Measurements from ENCODE around the gene B4GALT1. TPM values are rescaled to one million over a fixed set of nuclear protein-coding genes. Genes with fewer than 3 reads are reported as not detected.

The B4GALT1 gene
- total RNA-seq, 1 experiment from 2014 or later: 19.1 TPM

DNA sequence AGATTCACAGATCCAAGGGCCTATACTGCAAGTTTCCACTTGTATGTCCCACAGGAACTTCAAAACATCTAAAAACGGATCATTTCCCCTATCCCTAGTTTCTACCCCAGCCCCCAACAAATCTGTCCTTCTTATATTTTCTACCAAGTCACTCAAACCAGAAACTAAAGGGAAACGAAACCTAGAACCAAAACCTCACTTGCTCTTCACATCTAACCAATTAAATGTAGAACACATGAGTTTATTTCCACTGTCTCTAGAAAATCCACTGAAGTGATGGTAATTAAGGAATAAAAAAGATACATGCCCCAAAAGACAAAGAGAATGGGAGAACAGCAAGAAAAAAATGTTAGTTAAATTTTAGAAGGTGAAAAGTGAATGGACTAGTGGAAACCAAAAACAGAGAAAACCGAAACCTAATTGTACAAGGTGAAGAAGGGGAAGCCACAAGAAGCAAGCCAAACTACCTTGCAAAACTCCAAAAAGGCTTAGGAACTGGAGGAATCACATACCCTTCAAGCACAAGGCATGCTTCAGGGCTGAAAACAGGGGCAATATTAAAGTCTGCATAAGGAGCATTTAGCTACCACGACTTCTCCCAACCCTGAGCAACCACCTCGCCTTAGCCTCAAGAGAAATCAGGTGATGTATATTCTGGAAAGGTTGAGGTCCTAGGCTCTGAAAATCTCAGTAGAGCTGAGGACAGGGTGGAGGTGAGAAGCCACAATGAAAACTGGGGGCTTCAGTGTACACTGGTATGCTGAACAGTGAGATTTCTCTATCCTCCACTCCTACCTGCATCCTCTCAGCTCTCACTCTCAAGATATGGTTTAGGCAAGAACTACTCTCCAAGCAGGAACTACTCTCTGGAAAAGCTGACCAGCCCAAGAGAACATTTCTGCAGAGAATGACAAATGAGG, 101.7 kb downstream of the B4GALT1 start:
- ChIA-PET CTCF (interaction anchor here (0.9 kb wide), 1 partner anchor 161 kb away, joined by 3 read pairs; no protein-coding TSS in a partner anchor), POLR2A (no interaction called here)
- Mint-ChIP-seq H3K27me3 (ENCODE audit: low read depth) (no peaks in the 10 kb centered on the region), H3K9me3 (no peaks in the 10 kb centered on the region), H3K4me1 (no peaks in the 10 kb centered on the region), H3K36me3 (peaks cover 64% of the 10 kb centered on the region), H3K4me3 (no peak overlapping the region), H3K27ac (no peak overlapping the region)
- no peak for DNase-seq (ENCODE audit: low spot score)
- TF ChIP-seq, protein P1, sequence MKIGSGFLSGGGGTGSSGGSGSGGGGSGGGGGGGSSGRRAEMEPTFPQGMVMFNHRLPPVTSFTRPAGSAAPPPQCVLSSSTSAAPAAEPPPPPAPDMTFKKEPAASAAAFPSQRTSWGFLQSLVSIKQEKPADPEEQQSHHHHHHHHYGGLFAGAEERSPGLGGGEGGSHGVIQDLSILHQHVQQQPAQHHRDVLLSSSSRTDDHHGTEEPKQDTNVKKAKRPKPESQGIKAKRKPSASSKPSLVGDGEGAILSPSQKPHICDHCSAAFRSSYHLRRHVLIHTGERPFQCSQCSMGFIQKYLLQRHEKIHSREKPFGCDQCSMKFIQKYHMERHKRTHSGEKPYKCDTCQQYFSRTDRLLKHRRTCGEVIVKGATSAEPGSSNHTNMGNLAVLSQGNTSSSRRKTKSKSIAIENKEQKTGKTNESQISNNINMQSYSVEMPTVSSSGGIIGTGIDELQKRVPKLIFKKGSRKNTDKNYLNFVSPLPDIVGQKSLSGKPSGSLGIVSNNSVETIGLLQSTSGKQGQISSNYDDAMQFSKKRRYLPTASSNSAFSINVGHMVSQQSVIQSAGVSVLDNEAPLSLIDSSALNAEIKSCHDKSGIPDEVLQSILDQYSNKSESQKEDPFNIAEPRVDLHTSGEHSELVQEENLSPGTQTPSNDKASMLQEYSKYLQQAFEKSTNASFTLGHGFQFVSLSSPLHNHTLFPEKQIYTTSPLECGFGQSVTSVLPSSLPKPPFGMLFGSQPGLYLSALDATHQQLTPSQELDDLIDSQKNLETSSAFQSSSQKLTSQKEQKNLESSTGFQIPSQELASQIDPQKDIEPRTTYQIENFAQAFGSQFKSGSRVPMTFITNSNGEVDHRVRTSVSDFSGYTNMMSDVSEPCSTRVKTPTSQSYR (CRISPR knock-in tag; IDR thresholded peaks at IDR 0.05): no peak
- TF ChIP-seq TP53 (CRISPR knock-in tag; IDR thresholded peaks at IDR 0.05) (no peak), NR1H2 (CRISPR knock-in tag; IDR thresholded peaks at IDR 0.05) (no peak), IRF2 (CRISPR knock-in tag; IDR thresholded peaks at IDR 0.05; ENCODE audit: borderline replicate concordance, low read depth) (no peak), NFYB (CRISPR knock-in tag; conservative IDR thresholded peaks at IDR 0.05; ENCODE audit: low read depth) (no peak), SMAD4 (CRISPR knock-in tag; IDR thresholded peaks at IDR 0.05) (no peak), ZNF396 (CRISPR knock-in tag; IDR thresholded peaks at IDR 0.05; ENCODE audit: borderline replicate concordance) (no peak)
- TF ChIP-seq, protein P2, sequence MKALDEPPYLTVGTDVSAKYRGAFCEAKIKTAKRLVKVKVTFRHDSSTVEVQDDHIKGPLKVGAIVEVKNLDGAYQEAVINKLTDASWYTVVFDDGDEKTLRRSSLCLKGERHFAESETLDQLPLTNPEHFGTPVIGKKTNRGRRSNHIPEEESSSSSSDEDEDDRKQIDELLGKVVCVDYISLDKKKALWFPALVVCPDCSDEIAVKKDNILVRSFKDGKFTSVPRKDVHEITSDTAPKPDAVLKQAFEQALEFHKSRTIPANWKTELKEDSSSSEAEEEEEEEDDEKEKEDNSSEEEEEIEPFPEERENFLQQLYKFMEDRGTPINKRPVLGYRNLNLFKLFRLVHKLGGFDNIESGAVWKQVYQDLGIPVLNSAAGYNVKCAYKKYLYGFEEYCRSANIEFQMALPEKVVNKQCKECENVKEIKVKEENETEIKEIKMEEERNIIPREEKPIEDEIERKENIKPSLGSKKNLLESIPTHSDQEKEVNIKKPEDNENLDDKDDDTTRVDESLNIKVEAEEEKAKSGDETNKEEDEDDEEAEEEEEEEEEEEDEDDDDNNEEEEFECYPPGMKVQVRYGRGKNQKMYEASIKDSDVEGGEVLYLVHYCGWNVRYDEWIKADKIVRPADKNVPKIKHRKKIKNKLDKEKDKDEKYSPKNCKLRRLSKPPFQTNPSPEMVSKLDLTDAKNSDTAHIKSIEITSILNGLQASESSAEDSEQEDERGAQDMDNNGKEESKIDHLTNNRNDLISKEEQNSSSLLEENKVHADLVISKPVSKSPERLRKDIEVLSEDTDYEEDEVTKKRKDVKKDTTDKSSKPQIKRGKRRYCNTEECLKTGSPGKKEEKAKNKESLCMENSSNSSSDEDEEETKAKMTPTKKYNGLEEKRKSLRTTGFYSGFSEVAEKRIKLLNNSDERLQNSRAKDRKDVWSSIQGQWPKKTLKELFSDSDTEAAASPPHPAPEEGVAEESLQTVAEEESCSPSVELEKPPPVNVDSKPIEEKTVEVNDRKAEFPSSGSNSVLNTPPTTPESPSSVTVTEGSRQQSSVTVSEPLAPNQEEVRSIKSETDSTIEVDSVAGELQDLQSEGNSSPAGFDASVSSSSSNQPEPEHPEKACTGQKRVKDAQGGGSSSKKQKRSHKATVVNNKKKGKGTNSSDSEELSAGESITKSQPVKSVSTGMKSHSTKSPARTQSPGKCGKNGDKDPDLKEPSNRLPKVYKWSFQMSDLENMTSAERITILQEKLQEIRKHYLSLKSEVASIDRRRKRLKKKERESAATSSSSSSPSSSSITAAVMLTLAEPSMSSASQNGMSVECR (CRISPR knock-in tag; IDR thresholded peaks at IDR 0.05; ENCODE audit: borderline replicate concordance): no peak
- TF ChIP-seq, protein P3, sequence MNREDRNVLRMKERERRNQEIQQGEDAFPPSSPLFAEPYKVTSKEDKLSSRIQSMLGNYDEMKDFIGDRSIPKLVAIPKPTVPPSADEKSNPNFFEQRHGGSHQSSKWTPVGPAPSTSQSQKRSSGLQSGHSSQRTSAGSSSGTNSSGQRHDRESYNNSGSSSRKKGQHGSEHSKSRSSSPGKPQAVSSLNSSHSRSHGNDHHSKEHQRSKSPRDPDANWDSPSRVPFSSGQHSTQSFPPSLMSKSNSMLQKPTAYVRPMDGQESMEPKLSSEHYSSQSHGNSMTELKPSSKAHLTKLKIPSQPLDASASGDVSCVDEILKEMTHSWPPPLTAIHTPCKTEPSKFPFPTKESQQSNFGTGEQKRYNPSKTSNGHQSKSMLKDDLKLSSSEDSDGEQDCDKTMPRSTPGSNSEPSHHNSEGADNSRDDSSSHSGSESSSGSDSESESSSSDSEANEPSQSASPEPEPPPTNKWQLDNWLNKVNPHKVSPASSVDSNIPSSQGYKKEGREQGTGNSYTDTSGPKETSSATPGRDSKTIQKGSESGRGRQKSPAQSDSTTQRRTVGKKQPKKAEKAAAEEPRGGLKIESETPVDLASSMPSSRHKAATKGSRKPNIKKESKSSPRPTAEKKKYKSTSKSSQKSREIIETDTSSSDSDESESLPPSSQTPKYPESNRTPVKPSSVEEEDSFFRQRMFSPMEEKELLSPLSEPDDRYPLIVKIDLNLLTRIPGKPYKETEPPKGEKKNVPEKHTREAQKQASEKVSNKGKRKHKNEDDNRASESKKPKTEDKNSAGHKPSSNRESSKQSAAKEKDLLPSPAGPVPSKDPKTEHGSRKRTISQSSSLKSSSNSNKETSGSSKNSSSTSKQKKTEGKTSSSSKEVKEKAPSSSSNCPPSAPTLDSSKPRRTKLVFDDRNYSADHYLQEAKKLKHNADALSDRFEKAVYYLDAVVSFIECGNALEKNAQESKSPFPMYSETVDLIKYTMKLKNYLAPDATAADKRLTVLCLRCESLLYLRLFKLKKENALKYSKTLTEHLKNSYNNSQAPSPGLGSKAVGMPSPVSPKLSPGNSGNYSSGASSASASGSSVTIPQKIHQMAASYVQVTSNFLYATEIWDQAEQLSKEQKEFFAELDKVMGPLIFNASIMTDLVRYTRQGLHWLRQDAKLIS (CRISPR knock-in tag; IDR thresholded peaks at IDR 0.05; ENCODE audit: borderline replicate concordance): no peak
- TF ChIP-seq, protein P4, sequence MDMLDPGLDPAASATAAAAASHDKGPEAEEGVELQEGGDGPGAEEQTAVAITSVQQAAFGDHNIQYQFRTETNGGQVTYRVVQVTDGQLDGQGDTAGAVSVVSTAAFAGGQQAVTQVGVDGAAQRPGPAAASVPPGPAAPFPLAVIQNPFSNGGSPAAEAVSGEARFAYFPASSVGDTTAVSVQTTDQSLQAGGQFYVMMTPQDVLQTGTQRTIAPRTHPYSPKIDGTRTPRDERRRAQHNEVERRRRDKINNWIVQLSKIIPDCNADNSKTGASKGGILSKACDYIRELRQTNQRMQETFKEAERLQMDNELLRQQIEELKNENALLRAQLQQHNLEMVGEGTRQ (CRISPR knock-in tag; IDR thresholded peaks at IDR 0.05): no peak
- TF ChIP-seq, protein P5, sequence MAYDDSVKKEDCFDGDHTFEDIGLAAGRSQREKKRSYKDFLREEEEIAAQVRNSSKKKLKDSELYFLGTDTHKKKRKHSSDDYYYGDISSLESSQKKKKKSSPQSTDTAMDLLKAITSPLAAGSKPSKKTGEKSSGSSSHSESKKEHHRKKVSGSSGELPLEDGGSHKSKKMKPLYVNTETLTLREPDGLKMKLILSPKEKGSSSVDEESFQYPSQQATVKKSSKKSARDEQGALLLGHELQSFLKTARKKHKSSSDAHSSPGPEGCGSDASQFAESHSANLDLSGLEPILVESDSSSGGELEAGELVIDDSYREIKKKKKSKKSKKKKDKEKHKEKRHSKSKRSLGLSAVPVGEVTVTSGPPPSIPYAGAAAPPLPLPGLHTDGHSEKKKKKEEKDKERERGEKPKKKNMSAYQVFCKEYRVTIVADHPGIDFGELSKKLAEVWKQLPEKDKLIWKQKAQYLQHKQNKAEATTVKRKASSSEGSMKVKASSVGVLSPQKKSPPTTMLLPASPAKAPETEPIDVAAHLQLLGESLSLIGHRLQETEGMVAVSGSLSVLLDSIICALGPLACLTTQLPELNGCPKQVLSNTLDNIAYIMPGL (CRISPR knock-in tag; IDR thresholded peaks at IDR 0.05): no peak
- TF ChIP-seq, protein P6, sequence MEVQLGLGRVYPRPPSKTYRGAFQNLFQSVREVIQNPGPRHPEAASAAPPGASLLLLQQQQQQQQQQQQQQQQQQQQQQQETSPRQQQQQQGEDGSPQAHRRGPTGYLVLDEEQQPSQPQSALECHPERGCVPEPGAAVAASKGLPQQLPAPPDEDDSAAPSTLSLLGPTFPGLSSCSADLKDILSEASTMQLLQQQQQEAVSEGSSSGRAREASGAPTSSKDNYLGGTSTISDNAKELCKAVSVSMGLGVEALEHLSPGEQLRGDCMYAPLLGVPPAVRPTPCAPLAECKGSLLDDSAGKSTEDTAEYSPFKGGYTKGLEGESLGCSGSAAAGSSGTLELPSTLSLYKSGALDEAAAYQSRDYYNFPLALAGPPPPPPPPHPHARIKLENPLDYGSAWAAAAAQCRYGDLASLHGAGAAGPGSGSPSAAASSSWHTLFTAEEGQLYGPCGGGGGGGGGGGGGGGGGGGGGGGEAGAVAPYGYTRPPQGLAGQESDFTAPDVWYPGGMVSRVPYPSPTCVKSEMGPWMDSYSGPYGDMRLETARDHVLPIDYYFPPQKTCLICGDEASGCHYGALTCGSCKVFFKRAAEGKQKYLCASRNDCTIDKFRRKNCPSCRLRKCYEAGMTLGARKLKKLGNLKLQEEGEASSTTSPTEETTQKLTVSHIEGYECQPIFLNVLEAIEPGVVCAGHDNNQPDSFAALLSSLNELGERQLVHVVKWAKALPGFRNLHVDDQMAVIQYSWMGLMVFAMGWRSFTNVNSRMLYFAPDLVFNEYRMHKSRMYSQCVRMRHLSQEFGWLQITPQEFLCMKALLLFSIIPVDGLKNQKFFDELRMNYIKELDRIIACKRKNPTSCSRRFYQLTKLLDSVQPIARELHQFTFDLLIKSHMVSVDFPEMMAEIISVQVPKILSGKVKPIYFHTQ (CRISPR knock-in tag; IDR thresholded peaks at IDR 0.05): no peak
- TF ChIP-seq, protein P7, sequence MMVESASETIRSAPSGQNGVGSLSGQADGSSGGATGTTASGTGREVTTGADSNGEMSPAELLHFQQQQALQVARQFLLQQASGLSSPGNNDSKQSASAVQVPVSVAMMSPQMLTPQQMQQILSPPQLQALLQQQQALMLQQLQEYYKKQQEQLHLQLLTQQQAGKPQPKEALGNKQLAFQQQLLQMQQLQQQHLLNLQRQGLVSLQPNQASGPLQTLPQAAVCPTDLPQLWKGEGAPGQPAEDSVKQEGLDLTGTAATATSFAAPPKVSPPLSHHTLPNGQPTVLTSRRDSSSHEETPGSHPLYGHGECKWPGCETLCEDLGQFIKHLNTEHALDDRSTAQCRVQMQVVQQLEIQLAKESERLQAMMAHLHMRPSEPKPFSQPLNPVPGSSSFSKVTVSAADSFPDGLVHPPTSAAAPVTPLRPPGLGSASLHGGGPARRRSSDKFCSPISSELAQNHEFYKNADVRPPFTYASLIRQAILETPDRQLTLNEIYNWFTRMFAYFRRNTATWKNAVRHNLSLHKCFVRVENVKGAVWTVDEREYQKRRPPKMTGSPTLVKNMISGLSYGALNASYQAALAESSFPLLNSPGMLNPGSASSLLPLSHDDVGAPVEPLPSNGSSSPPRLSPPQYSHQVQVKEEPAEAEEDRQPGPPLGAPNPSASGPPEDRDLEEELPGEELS (CRISPR knock-in tag; IDR thresholded peaks at IDR 0.05): no peak
- no peak for ATAC-seq

Data from WTC11 (cell line).